Stimulated activated CD4-positive, alpha-beta T cell treated with anti-CD3 and anti-CD28 coated beads, Interleukin-1b, Interleukin-23, amount 100 ng/mL, for 1 hour (primary cell): ENCODE data around the gene INAVA.

ENCODE experiments used
- DNase-seq, 2 donors: peaks; one replicate each; pipeline ENCODE4 v3.0.0-alpha.2; 2020; ENCODE audit warnings: low read depth in 2 of 2

INAVA gene

DNA sequence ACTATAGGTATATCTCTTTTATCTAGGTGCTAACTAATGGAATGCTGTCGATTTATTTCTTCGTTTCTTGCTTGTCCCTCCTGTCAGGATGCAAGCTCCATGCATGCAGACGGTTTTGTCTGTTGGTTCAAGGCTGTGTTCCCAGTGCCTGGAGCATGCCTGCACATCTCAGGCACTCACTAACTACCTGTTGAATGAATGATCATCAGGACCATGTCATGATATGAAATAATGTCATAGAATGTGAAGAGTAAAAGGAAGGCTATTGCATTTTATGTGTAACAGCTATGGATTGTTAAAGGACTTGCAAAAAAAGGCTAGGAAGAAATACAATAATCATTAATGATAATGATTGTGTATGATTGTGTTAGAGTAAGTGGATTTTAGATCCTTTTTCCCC is 17.7 kb upstream of the INAVA start:
- no peak for DNase-seq

DNA sequence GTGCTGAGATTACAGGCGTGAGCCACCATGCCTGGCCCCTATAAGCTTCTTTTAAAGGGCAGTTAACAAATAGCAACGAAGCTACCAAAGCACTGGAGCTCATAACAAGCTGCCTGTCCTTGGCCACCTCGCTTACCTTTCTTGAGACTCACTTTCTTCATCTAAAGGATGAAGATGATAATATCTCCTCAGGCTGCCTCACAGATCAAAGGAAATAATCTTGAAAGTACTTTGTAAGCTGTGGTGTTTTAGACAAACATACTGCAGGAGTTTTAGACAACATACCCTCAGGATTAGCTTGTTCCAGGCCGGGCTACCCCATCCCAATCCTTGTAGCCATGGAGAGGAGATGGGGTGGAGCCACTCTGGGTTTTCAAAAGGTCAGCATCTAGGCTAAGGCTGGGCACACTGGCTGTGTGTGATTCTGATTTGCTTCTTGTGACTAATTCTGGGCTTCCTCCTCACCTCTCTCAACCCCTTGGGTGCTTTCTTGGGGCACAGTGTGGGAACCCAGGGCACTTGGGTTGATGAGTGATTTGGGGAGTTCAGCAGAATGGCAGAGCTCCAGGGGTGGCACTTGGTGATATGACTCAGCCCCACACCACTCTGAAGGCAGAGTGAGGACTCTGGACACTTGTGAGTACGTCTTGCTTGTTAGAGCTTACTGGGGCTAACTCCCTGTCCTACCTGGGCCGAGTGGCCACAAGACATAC is 16.7 kb upstream of the INAVA start:
- no peak for DNase-seq

DNA sequence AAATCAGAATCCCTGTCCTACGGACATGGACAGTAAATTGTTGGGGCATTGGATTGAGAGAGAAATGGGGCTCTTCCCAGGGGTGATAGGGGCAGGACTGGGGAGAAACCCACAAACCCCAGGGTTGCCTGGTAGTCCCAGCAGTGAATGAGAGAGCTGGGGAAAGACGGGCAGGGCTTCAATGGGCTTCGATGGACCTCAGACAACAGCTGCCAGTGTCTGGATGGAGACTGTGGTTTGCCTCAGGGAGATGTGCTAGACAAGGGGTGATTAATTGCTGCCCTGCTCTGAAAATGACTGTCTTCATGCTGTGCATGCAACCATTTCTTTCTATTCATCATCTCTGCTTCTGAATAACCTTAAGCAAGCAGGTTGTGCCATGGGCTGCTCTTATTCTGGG is 14.5 kb upstream of the INAVA start:
- DNase-seq = no peak

DNA sequence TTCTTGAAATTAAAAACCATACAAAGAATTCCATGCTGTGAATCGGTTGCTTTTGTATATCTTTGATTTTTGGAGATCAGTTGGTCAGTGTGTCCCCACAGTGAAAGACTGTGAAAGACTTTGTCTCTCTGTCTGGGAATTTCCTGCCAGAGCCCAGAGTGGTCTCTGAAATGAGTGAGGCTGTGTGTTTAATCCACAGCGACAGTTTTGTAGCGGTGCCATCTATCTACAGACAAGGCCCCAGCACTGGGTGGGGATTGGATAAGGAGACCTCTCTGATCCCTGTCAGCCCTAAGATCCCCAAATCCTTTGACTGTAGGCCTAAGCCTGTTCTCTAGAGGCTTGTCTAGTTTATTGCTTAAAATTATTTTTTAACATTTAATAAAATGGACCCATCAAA is 11.6 kb upstream of the INAVA start:
- DNase-seq = no peak

DNA sequence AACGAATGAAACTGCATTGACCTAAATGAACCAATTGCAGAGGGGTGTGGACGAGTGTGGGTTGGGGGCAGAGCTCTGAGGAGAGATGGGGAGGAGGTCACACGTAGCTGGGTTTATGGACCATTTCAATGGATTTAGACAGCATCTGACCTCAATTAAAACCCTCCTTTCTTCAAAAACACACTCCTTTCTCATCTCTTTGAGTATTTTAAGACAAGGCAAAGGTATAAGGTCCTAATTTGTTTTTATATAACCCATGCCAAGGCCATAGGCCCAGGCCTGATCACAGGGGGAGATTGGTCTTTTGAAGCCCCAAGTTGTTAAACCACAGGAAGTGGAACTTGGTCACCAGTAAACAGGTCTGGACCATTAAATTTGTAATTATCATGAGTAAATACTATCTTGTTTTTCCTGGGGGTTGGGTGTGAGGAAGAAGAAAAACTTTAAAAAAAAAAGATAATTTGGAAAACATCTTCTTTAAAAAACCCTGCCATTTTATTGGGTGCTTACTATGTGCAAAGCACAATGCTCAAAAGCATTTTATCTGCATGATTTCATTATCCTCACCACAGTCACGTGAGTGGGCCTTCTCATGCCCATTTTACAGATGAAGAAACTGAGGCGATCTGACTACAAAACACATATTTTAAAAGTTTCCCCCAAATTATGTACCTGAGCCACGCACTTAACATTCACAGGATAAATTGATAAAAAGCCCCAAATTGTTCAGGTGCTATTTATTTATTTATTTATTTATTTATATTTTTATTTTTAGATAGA is 8.9 kb upstream of the INAVA start:
- DNase-seq = no peak

DNA sequence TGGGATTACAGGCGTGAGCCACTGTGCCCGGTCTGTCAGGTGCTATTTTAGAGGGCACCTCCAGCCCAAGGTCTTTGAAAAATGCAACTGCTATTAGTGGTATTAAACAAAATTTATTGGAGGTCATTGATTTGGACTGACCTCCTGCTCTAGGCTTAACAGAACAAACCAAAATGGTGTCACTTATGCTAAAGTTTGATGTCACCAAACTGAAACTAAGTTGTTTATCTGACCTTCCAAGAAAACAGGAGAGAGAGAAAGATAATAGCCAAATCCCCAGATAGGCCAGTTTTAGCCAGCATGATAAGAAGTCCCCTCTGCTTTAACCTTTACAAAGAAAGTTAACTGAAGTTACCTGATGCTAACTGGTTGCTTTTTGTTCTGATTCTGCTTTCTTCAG is 8.1 kb upstream of the INAVA start:
- DNase-seq = no peak

DNA sequence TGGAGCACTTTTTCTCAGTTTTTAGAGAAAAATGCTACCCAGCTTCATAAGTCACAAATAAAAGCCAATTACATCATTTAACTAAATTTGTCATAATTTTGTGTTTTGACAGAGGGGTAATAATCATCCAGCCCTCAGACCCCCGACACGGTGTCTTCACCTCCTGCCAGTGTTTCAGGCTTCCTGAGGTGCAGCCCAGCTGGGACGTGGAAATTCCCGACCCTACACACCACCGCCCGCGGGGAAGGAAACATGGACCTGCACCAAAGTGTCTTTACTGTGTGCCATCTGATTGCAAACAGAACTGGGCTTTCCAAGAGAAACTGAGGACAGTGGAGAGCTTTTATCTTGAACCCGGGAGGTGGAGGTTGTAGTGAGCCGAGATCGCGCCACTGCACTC is 7.7 kb upstream of the INAVA start:
- no peak for DNase-seq

DNA sequence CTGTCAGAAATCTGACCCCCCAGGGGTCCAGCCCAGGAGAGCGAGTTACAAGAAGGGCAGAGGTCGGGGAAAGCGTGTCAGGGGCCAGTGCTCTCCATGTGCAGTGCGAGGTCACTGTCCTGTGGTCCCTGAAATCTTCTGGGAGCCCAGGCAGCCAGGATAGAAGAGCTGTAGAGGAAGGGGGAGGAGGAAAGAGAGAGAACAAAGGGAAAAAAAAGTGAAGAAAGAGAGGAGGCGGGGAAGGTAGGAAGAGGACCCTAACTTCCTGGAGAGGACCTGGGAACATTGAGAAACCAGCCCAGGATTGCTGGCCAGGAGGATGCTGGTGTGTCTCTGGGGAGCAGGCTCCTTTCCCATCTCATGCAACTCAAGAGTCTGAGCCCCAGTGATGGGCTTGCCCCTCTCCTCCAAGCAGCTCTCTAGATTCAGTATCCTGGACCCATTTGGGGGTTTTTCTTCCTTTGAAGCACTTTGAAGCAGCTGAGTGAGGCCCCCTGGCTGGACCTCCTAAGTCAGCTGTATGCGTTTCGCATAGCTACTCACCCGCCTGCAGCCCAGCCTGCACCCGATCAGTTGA is 6.8 kb upstream of the INAVA start:
- DNase-seq = no peak

DNA sequence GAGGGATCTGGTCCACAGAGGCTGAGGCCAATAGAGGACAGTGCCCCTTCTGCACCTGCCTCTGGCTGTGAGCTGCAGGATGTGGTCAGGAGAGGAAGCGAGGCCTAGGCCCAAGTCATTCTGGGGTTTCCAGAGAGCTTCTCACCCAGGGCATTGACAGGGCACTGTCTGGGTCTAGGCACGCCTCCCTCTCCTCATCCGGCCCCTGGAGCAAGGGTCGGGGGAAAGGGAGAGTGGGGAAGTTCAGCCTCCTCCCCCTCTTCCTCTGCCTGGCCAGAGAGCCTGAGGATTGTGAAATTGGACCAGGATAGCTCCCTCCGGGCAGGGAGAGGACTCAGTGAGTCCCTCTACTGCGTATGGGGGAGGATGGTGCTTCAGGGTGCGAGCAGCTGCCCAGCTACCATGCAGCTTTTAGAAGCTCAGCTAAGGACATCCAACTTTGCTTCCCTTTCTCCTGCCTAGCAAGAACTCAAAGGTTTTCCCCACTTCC is 6.3 kb upstream of the INAVA start:
- peak in 1 of 2 donors; percentile 34 for DNase-seq

DNA sequence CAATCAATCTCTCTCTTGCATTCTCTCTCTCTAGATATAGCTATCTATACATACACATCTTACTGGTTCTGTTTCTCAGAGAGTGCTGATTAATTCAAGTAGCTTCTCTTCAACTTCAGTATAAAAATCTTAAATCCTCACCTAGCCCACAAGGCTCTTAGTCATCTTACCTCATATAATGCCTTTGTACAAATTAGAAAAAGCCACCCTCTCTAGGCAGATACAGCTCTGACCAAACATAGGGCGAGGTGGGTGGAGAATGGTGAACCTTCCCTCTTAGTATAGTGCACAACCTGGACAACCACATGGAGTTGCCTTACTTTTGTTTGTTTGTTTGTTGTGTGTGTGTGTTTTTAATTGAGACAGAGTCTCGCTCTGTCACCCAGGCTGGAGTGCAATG is 5.1 kb upstream of the INAVA start:
- no peak for DNase-seq

DNA sequence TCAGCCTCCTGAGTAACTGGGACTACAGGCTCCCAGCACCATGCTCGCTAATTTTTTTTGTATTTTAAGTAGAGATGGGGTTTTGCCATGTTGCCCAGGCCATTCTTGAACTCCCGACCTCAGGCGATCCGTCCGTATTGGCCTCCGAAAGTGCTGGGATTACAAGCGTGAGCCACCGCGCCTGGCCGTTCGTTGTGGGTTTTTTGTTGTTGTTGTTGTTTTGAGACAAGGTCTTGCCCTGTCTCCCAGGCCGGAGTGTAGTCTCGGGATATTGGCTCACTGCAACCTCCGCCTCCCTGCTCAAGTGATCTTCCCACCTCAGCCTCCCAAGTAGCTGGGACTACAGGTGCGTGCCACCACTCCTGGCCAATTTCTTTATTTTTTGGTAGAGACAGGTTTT is 4.7 kb upstream of the INAVA start:
- DNase-seq = no peak

DNA sequence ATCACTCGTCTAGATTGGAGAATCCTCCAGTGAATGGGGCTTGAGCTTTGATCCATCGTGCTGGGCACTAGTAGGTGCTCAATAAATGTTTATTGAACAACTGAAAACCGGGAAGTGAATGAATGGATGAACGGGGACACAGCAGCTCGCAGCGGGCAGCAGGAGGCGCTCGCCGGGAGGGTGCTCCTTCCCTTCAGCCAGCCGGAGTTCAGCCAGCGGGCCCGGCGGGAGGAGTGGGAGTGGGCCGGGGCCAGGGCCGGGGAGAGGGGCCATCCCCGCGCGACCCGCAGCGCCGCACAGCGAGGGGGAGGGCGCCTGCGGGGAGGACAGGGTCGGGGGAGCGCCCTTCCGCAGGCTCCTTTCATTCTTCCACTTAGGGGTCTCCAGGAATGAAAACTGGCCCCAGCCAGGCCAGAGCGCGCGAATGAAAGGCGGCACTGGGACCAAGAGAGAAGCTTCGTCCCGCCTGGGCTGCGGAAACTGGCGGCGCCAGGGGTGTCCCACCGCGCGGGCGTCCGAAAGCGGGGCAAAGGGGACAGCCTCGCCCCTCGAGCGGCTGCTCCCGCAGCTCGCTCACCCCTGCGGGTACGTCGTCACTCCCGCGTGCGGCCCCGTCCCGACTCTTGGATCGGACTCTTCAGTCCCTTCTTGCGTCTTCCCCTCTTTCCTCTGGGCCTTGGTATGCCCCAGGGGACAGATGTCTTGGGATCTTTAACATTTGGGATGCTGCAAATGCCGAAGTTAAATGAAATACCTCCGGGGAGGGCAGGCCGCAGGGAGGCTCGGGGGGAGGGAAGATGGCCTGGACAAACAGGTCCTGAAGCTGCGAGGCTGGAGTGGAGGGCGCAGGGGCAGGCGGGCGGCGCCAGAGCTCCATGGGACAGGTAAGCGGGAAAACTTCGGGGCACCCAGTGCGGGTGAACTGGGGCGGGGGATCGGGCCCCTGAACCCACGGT is 3.6 kb upstream of the INAVA start:
- DNase-seq = no peak

DNA sequence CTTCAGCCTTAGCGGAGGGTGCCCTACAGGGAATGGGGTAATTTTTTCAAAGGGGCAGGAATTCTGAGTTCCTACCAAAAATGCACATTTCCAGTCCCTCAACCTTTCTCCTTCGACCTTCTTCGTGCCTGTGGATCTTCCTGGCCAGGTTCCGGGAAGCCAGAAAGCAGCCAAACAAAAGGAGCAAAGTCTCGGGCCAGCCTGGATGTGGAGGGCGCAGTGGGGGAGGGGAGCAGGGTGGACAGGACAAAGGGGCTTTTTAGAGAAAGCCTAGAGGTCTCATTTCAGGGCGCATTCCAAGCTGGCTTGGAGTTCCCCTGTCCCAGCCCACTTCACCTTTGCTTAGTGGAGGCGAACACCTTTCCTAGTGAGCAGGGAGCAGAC is 2.9 kb upstream of the INAVA start:
- DNase-seq = no peak

DNA sequence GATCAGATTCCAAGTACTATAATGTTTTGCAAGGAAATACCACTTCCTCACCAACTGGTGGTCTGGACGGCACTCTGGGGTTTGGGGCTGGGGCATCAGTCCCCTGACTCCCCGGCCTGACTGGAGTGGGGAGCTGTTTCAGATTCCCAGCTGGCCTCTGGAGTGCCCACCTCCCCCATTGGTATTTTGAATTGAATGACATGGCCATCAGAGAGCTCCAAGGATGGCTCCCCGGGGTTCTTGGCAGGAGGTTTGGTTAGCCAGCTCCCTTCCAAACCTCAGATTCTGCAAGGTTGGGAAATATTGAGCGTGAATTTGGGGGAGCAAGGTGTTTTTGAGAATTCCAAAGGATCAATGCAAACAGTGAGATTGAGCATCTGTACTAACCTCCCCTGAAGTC is 2.2 kb upstream of the INAVA start:
- no peak for DNase-seq

DNA sequence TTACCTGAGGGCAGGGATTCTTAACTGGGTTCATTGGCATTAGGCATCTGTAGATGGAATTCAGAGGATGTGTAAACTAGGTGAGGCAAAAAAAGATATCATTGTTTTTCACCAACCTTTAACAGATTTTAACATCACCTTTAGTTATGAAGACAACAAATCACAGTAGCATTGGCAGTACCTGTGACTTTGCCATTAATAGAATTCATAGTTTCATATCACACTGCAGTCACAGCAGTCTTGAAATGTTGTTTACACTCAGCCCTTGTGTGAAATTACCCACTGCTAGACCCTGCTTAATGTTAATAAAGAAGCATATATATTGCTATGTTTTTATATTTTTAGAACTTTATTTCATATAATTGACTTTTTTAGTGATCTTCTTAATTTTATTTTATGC is 1.7 kb upstream of the INAVA start:
- no peak for DNase-seq

DNA sequence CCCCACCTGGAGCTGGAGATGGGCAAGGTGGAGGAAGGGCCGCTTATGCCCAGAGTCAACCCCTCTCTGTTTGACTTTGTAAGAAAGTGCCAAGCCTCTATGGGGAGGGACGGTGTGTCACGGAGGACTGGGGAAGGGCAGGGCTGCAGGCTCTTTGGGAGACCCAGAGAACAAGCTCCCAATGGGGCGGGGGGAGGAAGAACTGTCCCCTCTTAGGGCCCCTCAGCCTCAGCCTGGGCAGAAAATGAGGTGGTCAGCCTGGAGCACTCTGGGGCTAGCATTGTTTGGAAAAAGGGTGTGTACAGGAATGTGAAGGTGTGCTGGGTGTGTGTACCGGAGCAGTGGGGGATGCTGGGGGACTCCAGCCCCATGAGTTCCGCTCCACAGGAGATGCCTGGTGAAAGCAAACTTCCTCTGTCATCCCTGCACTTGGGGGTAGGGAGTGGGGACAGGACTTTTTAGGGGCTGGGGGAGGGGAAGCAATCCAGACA is 1.2 kb upstream of the INAVA start:
- no peak for DNase-seq

DNA sequence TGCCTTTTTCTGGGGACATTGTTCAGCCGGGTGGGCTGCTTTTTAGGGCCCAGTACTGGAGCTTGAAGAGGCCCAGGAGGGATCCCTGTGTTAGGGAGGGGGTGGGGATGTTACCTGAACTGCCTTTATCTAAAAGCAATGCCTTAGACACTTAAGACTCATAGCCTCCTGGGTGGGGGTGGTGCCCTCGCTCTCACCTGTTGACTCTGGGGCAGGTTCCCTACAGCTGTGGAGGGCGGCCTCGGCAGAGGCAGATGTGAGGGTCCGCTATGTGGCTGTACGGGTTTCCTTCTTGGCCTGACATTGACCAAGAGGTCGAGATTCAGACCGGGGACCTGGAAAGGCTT is 716 bp downstream of the INAVA start:
- DNase-seq = no peak

DNA sequence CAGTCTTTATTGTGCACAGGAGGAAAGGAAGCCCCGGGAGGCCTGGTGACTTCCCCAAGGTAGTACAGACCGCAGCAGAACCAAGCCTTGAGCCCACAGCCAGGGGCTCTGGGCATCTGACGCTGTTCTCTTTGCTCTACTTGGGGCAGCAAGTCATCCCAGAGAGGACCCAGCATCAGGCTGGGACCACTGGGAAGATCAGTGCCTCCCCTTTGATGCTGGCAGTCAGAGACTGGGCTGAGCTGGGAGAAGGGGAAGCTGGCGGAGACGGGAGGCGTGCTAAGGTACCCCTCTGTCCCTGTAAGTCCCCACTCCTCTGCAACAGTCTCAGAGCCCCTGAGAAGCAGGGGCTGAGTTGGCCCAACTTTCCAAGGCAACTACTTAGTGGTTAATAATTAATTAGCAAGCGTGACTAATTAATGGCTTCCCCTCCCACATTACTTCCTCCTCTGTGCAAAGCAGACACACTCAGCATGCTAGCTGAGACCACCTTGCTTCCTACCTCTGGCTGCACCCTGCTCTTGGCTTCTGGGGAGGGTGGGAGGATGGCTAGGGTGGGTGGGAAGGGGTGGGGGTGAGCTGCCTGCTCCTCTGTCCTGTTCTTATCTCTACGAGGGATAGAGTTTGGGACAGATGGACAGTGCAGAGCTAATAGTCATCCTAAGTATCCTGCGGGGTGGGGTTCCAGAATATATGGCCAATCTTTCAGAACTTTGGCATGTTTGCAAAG is 1.3 kb downstream of the INAVA start:
- DNase-seq = no peak

DNA sequence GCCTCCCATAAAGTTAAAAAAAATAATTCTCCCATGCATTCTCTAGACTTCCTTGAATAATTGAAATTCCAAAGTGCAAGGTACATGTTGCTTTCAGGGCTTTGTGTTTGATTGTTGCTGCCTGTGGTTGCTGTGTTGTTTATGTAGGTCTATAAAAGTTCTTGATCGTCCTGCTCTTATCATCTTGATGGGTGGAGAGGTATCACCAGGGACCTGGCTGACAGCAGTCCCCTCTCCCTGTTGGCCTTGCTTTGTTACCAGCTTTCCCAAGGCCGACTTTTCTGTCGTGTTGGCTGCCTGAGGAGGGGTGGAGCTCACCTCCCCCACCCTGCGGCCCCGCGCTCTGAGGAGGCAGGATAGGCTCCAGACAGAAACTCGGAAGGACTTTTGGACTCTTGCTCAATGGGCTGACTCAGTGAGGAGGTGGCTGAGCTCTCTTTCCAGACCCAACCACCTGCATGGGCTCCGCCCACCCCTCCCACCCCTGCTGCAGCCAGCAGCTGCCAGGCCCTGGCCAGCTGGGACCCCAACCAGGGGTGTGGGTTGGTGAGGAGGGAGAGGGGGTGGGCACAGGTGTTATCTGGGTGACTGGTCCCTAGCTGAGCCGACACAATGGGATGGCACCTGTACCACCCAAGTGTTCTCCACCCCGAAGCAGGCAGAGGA is 2.0 kb downstream of the INAVA start:
- DNase-seq = no peak

DNA sequence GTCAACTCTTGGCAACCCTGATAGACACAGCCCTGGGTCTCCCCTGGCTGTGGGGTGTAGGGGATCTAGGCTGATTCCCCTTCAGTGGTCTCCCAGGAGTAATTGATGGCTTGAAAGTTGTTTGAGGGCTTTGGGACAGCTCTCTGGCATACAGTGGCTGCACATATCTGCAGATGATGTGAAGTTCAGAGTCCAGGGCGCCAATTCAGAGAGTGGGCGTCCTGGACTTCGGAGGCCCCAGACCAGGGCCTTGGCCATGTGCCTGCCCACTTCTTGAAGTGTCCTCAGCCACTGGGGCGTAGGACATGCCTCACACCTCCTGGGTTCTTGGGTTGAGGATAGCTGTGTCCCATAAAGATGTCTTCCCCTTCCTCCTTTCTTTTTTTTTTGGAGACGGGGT is 2.6 kb downstream of the INAVA start:
- no peak for DNase-seq

DNA sequence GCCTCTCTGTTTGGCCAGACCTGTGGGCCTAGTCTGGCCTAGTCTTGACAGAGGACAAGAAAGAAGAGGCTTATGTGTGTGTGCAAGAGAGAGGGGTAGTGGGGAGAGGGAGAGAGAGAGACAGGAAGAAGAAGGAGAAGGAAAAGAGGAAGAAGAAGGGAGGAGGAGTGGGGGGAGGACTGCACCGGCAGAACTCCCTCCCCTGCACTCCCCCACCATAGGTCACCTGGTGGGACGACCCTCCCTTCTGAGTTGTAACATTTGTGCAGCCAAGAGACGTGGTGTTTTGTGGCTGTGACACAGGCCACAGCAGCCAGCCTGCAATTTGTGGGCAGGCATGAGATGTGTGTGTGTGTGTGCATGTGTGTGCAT is 4.3 kb downstream of the INAVA start:
- DNase-seq = no peak
